Sigmoid colon (tissue), 4 donors: ENCODE data around the gene PTCD2.

Experiments
- EP300 ChIP-seq, 4 donors: sonication (generic); formaldehyde crosslinking; IDR thresholded peaks; one replicate each; pipeline ENCODE4 v1.6.1; 2017; ENCODE audit warnings: antibody characterized with exemption in 4 of 4
- POLR2A ChIP-seq, 2 donors: fragments of 450-650 bp; IDR thresholded peaks; one replicate each; pipeline ENCODE4 v1.6.1; 2016; ENCODE audit warnings: antibody characterized with exemption in 2 of 2, mild to moderate bottlenecking in 2 of 2, moderate library complexity in 2 of 2
- POLR2AphosphoS5 ChIP-seq, 4 donors: sonication (generic); formaldehyde crosslinking; IDR thresholded peaks; one replicate each; pipeline ENCODE4 v1.6.1; 2017; ENCODE audit warnings: antibody characterized with exemption in 4 of 4
- TF ChIP-seq, protein P1 (sequence below), 4 experiments: fragments of 450-650 bp in 3 of 4; fragments of 200-600 bp in 1 of 4; IDR thresholded peaks; one replicate each; pipeline ENCODE4 v1.5.1; 2016 to 2019; ENCODE audit warnings: antibody characterized with exemption in 4 of 4, mild to moderate bottlenecking in 3 of 4, moderate library complexity in 2 of 4

DNA sequence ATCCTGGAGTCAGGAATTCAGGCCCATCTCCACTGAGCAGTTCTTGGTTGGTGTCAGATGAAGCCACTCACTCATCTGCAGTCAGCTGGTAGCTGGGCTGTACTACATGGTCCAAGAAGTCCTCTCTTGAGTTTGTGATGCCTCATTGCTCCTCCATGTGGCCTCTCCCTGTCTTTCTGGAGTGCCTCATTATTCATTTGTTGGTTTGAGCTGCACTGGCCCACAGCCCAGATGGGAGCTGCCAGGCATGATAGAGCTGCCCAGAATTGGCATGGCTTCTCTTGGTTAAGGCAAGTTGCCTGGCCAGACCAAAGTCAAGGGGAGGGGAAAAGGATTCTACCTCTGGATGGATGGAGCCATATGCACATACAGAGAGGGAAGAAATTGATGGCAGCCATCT is 8.0 kb downstream of the PTCD2 start:
- TF ChIP-seq, protein P1, sequence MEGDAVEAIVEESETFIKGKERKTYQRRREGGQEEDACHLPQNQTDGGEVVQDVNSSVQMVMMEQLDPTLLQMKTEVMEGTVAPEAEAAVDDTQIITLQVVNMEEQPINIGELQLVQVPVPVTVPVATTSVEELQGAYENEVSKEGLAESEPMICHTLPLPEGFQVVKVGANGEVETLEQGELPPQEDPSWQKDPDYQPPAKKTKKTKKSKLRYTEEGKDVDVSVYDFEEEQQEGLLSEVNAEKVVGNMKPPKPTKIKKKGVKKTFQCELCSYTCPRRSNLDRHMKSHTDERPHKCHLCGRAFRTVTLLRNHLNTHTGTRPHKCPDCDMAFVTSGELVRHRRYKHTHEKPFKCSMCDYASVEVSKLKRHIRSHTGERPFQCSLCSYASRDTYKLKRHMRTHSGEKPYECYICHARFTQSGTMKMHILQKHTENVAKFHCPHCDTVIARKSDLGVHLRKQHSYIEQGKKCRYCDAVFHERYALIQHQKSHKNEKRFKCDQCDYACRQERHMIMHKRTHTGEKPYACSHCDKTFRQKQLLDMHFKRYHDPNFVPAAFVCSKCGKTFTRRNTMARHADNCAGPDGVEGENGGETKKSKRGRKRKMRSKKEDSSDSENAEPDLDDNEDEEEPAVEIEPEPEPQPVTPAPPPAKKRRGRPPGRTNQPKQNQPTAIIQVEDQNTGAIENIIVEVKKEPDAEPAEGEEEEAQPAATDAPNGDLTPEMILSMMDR (IDR thresholded peaks at IDR 0.05): no peak
- TF ChIP-seq POLR2A (IDR thresholded peaks at IDR 0.05) (no peak), POLR2AphosphoS5 (IDR thresholded peaks at IDR 0.05) (no peak), EP300 (IDR thresholded peaks at IDR 0.05) (no peak)
